ENCODE measurements around the gene DHX30. TPM values are rescaled to one million over a fixed set of nuclear protein-coding genes. Genes with fewer than 3 reads are reported as not detected.
"Not testable (repeated sequence)": the region's sequence is repeated elsewhere in the genome, so short reads cannot be mapped to it uniquely, and the experiment has no call there.

DHX30 gene
- polyA plus RNA-seq, 3 donors: 58.1 to 60.6 (median 59.4) TPM

GRCh38 chr3:47799733-47800132, 3.2 kb upstream of the DHX30 start:
- no peak for DNase-seq (ENCODE audit: low read depth in 3 of 3, low spot score in 2 of 3)

- peak in 1 of 3 donors; percentile 21 for DNase-seq (ENCODE audit: low read depth in 3 of 3, low spot score in 2 of 3)
Measured at GRCh38 chr3:47803480-47804025, 615 bp downstream of the DHX30 start.

- DNase-seq (ENCODE audit: low read depth in 3 of 3, low spot score in 2 of 3): no peak
Measured at GRCh38 chr3:47804577-47804976, 1.6 kb downstream of the DHX30 start.

- no peak for DNase-seq (ENCODE audit: low read depth in 3 of 3, low spot score in 2 of 3)
Measured at GRCh38 chr3:47813551-47814177, 10.7 kb downstream of the DHX30 start.

- DNase-seq (ENCODE audit: low read depth in 3 of 3, low spot score in 2 of 3): no peak
Measured at GRCh38 chr3:47817609-47818008, 14.7 kb downstream of the DHX30 start.

GRCh38 chr3:47824541-47825473, 21.9 kb downstream of the DHX30 start:
- DNase-seq (ENCODE audit: low read depth in 3 of 3, low spot score in 2 of 3): peak; percentile 40 to 75 (median 71)

- no peak for DNase-seq (ENCODE audit: low read depth in 3 of 3, low spot score in 2 of 3)
Measured at GRCh38 chr3:47825590-47825989, 22.7 kb downstream of the DHX30 start.

- DNase-seq (ENCODE audit: low read depth in 3 of 3, low spot score in 2 of 3): not testable (repeated sequence)
Measured at GRCh38 chr3:47829482-47829881, 26.5 kb downstream of the DHX30 start.

- no peak for DNase-seq (ENCODE audit: low read depth in 3 of 3, low spot score in 2 of 3)
Measured at GRCh38 chr3:47836986-47837385, 34.0 kb downstream of the DHX30 start.

- no peak for DNase-seq (ENCODE audit: low read depth in 3 of 3, low spot score in 2 of 3)
Measured at GRCh38 chr3:47838503-47838902, 35.6 kb downstream of the DHX30 start.

GRCh38 chr3:47841786-47842349, 38.9 kb downstream of the DHX30 start:
- no peak for DNase-seq (ENCODE audit: low read depth in 3 of 3, low spot score in 2 of 3)

GRCh38 chr3:47846186-47846879, 43.4 kb downstream of the DHX30 start:
- no peak for DNase-seq (ENCODE audit: low read depth in 3 of 3, low spot score in 2 of 3)

GRCh38 chr3:47846880-47847248, 43.9 kb downstream of the DHX30 start:
- no peak for DNase-seq (ENCODE audit: low read depth in 3 of 3, low spot score in 2 of 3)

- DNase-seq (ENCODE audit: low read depth in 3 of 3, low spot score in 2 of 3): no peak
Measured at GRCh38 chr3:47847260-47847659, 44.3 kb downstream of the DHX30 start.

GRCh38 chr3:47847801-47848518, 45.0 kb downstream of the DHX30 start:
- DNase-seq (ENCODE audit: low read depth in 3 of 3, low spot score in 2 of 3): no peak

GRCh38 chr3:47848599-47849117, 45.7 kb downstream of the DHX30 start:
- no peak for DNase-seq (ENCODE audit: low read depth in 3 of 3, low spot score in 2 of 3)

- DNase-seq (ENCODE audit: low read depth in 3 of 3, low spot score in 2 of 3): no peak
Measured at GRCh38 chr3:47849186-47849698, 46.3 kb downstream of the DHX30 start.

- DNase-seq (ENCODE audit: low read depth in 3 of 3, low spot score in 2 of 3): no peak
Measured at GRCh38 chr3:47849699-47850563, 47.0 kb downstream of the DHX30 start.

All from right renal cortex interstitium (tissue), 3 donors.